ENCODE data around the gene VWA2. TPM values are rescaled to one million over a fixed set of nuclear protein-coding genes. Genes with fewer than 3 reads are reported as not detected.

Gene VWA2
- total RNA-seq, 2 experiments from 2014 or later, result not detected

- no peaks in the 10 kb centered on the region for H3K27me3 ChIP-seq (ENCODE audit: control insufficient read depth in 1 of 2, insufficient read depth in 2 of 2, low read length in 2 of 2)
- ATAC-seq (ENCODE audit: poor library complexity) (no peak), DNase-seq (no peak)
- no peak overlapping the region for H3K4me3 Mint-ChIP-seq
- no peaks in the 10 kb centered on the region for H3K4me1 Mint-ChIP-seq (ENCODE audit: low read depth)
- no peaks in the 10 kb centered on the region for H3K36me3 Mint-ChIP-seq (ENCODE audit: low read depth)
- H3K27me3 Mint-ChIP-seq, result peaks cover 5% of the 10 kb centered on the region
- H3K9me3 Mint-ChIP-seq, result no peaks in the 10 kb centered on the region
- no peaks in the 10 kb centered on the region for H3K9me3 ChIP-seq (ENCODE audit: control insufficient read depth in 1 of 2, insufficient read depth in 1 of 2, low read length in 2 of 2)
- H3K4me1 ChIP-seq (ENCODE audit: insufficient read depth, low read length), result no peaks in the 10 kb centered on the region
- TF ChIP-seq CTCF (IDR thresholded peaks at IDR 0.05), result no peak
- no peaks in the 10 kb centered on the region for H3K36me3 ChIP-seq (ENCODE audit: insufficient read depth, low read length)
- intact Hi-C loops (cut with DNase I, micrococcal nuclease), result no loop called here
- POLR2A ChIA-PET, result no interaction called here
- H3K27ac ChIP-seq (ENCODE audit: low read depth in 1 of 2, low read length in 2 of 2), result no peak overlapping the region
- no peak overlapping the region for H3K4me3 ChIP-seq (ENCODE audit: low read length)
- CTCF ChIA-PET, result no interaction called here
- no peak overlapping the region for H3K27ac Mint-ChIP-seq
Observed at GRCh38 chr10:114274616-114275453, 35.8 kb downstream of the VWA2 start.

GRCh38 chr10:114276066-114276465 is 37.0 kb downstream of the VWA2 start:
- Mint-ChIP-seq H3K27ac (no peak overlapping the region), H3K9me3 (no peaks in the 10 kb centered on the region)

GRCh38 chr10:114276671-114277070 is 37.6 kb downstream of the VWA2 start:
- Mint-ChIP-seq H3K9me3 (no peaks in the 10 kb centered on the region), H3K27me3 (peaks cover 5% of the 10 kb centered on the region), H3K27ac (no peak overlapping the region), H3K4me3 (no peak overlapping the region), H3K4me1 (ENCODE audit: low read depth) (no peaks in the 10 kb centered on the region), H3K36me3 (ENCODE audit: low read depth) (no peaks in the 10 kb centered on the region)
- CTCF ChIA-PET, result no interaction called here
- ATAC-seq (ENCODE audit: poor library complexity) (no peak), DNase-seq (no peak)
- TF ChIP-seq CTCF (IDR thresholded peaks at IDR 0.05), result no peak
- Histone ChIP-seq H3K4me1 (ENCODE audit: insufficient read depth, low read length) (no peaks in the 10 kb centered on the region), H3K9me3 (ENCODE audit: control insufficient read depth in 1 of 2, insufficient read depth in 1 of 2, low read length in 2 of 2) (no peaks in the 10 kb centered on the region), H3K4me3 (ENCODE audit: low read length) (no peak overlapping the region), H3K27ac (ENCODE audit: low read depth in 1 of 2, low read length in 2 of 2) (no peak overlapping the region), H3K36me3 (ENCODE audit: insufficient read depth, low read length) (no peaks in the 10 kb centered on the region), H3K27me3 (ENCODE audit: control insufficient read depth in 1 of 2, insufficient read depth in 2 of 2, low read length in 2 of 2) (no peaks in the 10 kb centered on the region)
- intact Hi-C loops (cut with DNase I, micrococcal nuclease), result no loop called here
- POLR2A ChIA-PET, result interaction anchor here (0.8 kb wide), 1 partner anchor 31 kb away, joined by 3 read pairs; no protein-coding TSS in a partner anchor

More at GRCh38 chr10:114276066-114276465, 37.0 kb downstream of the VWA2 start:
- intact Hi-C loops (cut with DNase I, micrococcal nuclease), result no loop called here
- ATAC-seq (ENCODE audit: poor library complexity) (no peak), DNase-seq (no peak)
- Histone ChIP-seq H3K4me1 (ENCODE audit: insufficient read depth, low read length) (no peaks in the 10 kb centered on the region), H3K27ac (ENCODE audit: low read depth in 1 of 2, low read length in 2 of 2) (no peak overlapping the region), H3K9me3 (ENCODE audit: control insufficient read depth in 1 of 2, insufficient read depth in 1 of 2, low read length in 2 of 2) (no peaks in the 10 kb centered on the region), H3K36me3 (ENCODE audit: insufficient read depth, low read length) (no peaks in the 10 kb centered on the region), H3K27me3 (ENCODE audit: control insufficient read depth in 1 of 2, insufficient read depth in 2 of 2, low read length in 2 of 2) (no peaks in the 10 kb centered on the region), H3K4me3 (ENCODE audit: low read length) (no peak overlapping the region)
- no peak for TF ChIP-seq CTCF (IDR thresholded peaks at IDR 0.05)
- ChIA-PET CTCF (no interaction called here), POLR2A (no interaction called here)
- H3K36me3 Mint-ChIP-seq (ENCODE audit: low read depth), result no peaks in the 10 kb centered on the region
- no peaks in the 10 kb centered on the region for H3K4me1 Mint-ChIP-seq (ENCODE audit: low read depth)
- no peak overlapping the region for H3K4me3 Mint-ChIP-seq
- peaks cover 5% of the 10 kb centered on the region for H3K27me3 Mint-ChIP-seq

Measured in CD4-positive, alpha-beta T cell (primary cell).